HCT116 (cell line): ENCODE results near the gene SLC36A2. TPM values are rescaled to one million over a fixed set of nuclear protein-coding genes. Genes with fewer than 3 reads are reported as not detected.

ENCODE experiments used
- ATAC-seq: fragments of 200-7000 bp; cut with Tn5 transposase; 2 replicates; pipeline ENCODE4 v1.9.1; 2020; ENCODE audit warnings: mild to moderate bottlenecking, moderate library complexity
- BruUV-seq: library from RNA; stranded (reverse); fragments of 400-500 nt; replicated peaks from 2 replicates; lab custom pipeline; 2021; lab: Mats Ljungman, UMichigan
- CTCF ChIA-PET: fragments of 300-600 bp; sonication (Branson Sonifier 250); formaldehyde crosslinking; loops from one replicate; lab custom pipeline; 2021; ENCODE audit warnings: antibody characterized with exemption; lab: Charles Lee
- POLR2A ChIA-PET: fragments of 300-600, 350-600 bp; sonication (Branson Sonifier 250); formaldehyde crosslinking; loops from one replicate; lab custom pipeline; 2021; ENCODE audit warnings: antibody characterized with exemption; lab: Charles Lee
- RAD21 ChIA-PET, 2 experiments: fragments of 300-600 bp; sonication (Branson Sonifier 250); formaldehyde crosslinking; loops; one replicate each; lab custom pipeline; 2023; ENCODE audit warnings: low total read pairs in 2 of 2; ENCODE audit not compliant: uncharacterized antibody in 2 of 2, unreplicated experiment in 2 of 2, low non-redundant PET in 1 of 2; lab: Charles Lee
- DNase-seq: peaks from one replicate; pipeline ENCODE4 v3.0.0-alpha.2; 2010; ENCODE audit warnings: low read depth, low spot score
- H2AFZ ChIP-seq: fragments of 200-600 bp; shearing (Covaris generic), sonication (generic); 2 replicates; pipeline ENCODE4 v1.6.1; 2017; ENCODE audit warnings: low read depth, mixed run types, mixed read lengths, antibody characterized with exemption, low read length; ENCODE audit not compliant: poor library complexity, severe bottlenecking
- H3K27ac ChIP-seq: 2 replicates; pipeline ENCODE4 v1.5.1; 2012; ENCODE audit warnings: low read depth, low read length
- H3K27me3 ChIP-seq: fragments of 200-600 bp; sonication (generic); 2 replicates; pipeline ENCODE4 v1.6.1; 2016; ENCODE audit warnings: mixed run types, low read length, mixed read lengths; ENCODE audit not compliant: insufficient read depth
- H3K36me3 ChIP-seq, 2 experiments: fragments of 200-500 bp in 1 of 2; fragments of 200-600 bp in 1 of 2; sonication (Bioruptor generic) in 1 of 2; sonication (generic) in 1 of 2; 2 replicates each; pipeline versions ENCODE4 v1.5.1 to v1.6.1; 2014 to 2016; ENCODE audit warnings: low read length in 2 of 2, inconsistent platforms in 1 of 2, mixed read lengths in 1 of 2, mixed run types in 1 of 2; ENCODE audit not compliant: insufficient read depth in 2 of 2, control insufficient read depth in 1 of 2
- H3K4me1 ChIP-seq, 2 experiments: fragments of 200-600 bp in 1 of 2; sonication (generic) in 1 of 2; 2 replicates each; pipeline versions ENCODE4 v1.5.1 to v1.6.1; 2012 to 2017; ENCODE audit warnings: low read length in 2 of 2, inconsistent platforms in 1 of 2, mild to moderate bottlenecking in 1 of 2, mixed read lengths in 1 of 2, mixed run types in 1 of 2, moderate library complexity in 1 of 2; ENCODE audit not compliant: insufficient read depth in 2 of 2, control insufficient read depth in 1 of 2
- H3K4me2 ChIP-seq: fragments of 200-600 bp; sonication (generic); 2 replicates; pipeline ENCODE4 v1.6.1; 2017; ENCODE audit warnings: mixed run types, low read length, mixed read lengths
- H3K4me3 ChIP-seq, 2 experiments: fragments of 200-600 bp in 1 of 2; sonication (generic) in 1 of 2; replicated peaks in 1 of 2; 2 replicates each; pipeline ENCODE4 v1.5.1; 2011 to 2016; ENCODE audit warnings: low read length in 2 of 2, control low read depth in 1 of 2, low read depth in 1 of 2, mild to moderate bottlenecking in 1 of 2, mixed read lengths in 1 of 2, mixed run types in 1 of 2
- H3K79me2 ChIP-seq: fragments of 200-600 bp; sonication (generic); 2 replicates; pipeline ENCODE4 v1.6.1; 2017; ENCODE audit warnings: mild to moderate bottlenecking, mixed run types, low read length, moderate library complexity, mixed read lengths; ENCODE audit not compliant: insufficient read depth
- H3K9ac ChIP-seq: fragments of 200-600 bp; sonication (generic); 2 replicates; pipeline ENCODE4 v1.6.1; 2016; ENCODE audit warnings: low read length, mixed read lengths
- H3K9me2 ChIP-seq: fragments of 200-600 bp; sonication (generic), shearing (Covaris generic); 2 replicates; pipeline ENCODE4 v1.6.1; 2017; ENCODE audit warnings: mixed run types, mild to moderate bottlenecking, moderate library complexity; ENCODE audit not compliant: insufficient read depth
- H3K9me3 ChIP-seq, 2 experiments: fragments of 200-500 bp in 1 of 2; fragments of 200-600 bp in 1 of 2; sonication (Bioruptor generic) in 1 of 2; sonication (generic) in 1 of 2; 2 replicates each; pipeline ENCODE4 v1.6.1; 2014 to 2017; ENCODE audit warnings: low read length in 2 of 2, mixed read lengths in 2 of 2, inconsistent platforms in 1 of 2, low read depth in 1 of 2, mild to moderate bottlenecking in 1 of 2, mixed run types in 1 of 2, moderate library complexity in 1 of 2; ENCODE audit not compliant: control insufficient read depth in 1 of 2, insufficient read depth in 1 of 2
- H4K20me1 ChIP-seq: fragments of 200-600 bp; sonication (generic), shearing (Covaris generic); 2 replicates; pipeline ENCODE4 v1.6.1; 2017; ENCODE audit warnings: mixed run types, mild to moderate bottlenecking, moderate library complexity; ENCODE audit not compliant: insufficient read depth
- CBX3 ChIP-seq: IDR thresholded peaks from 2 replicates; pipeline ENCODE4 v1.6.1; 2012; ENCODE audit warnings: low read depth
- CEBPB ChIP-seq: IDR thresholded peaks from 2 replicates; pipeline ENCODE4 v1.6.1; 2012; ENCODE audit warnings: low read depth
- EGR1 ChIP-seq: IDR thresholded peaks from 2 replicates; pipeline ENCODE4 v1.6.1; 2012; ENCODE audit warnings: low read depth
- ELF1 ChIP-seq: IDR thresholded peaks from 2 replicates; pipeline ENCODE4 v1.6.1; 2012; ENCODE audit warnings: low read depth, borderline replicate concordance
- EZH2 ChIP-seq: fragments of 200-600 bp; sonication (generic); IDR thresholded peaks from 2 replicates; pipeline ENCODE4 v1.6.1; 2017; ENCODE audit warnings: antibody characterized with exemption, mixed run types
- EZH2phosphoT487 ChIP-seq: fragments of 200-600 bp; IDR thresholded peaks from 2 replicates; pipeline ENCODE4 v1.6.1; 2018; ENCODE audit warnings: antibody characterized with exemption, borderline replicate concordance
- FOSL1 ChIP-seq: IDR thresholded peaks from 2 replicates; pipeline ENCODE4 v1.6.1; 2012; ENCODE audit warnings: low read depth
- JUND ChIP-seq: IDR thresholded peaks from 2 replicates; pipeline ENCODE4 v1.6.1; 2012
- POLR2A ChIP-seq: IDR thresholded peaks from 2 replicates; pipeline ENCODE4 v1.7.0; 2011; ENCODE audit warnings: borderline replicate concordance; ENCODE audit not compliant: insufficient read depth, insufficient read length; ENCODE audit errors: extremely low read depth
- POLR2AphosphoS5 ChIP-seq: IDR thresholded peaks from 2 replicates; pipeline ENCODE4 v1.6.1; 2011; ENCODE audit warnings: mild to moderate bottlenecking, low read depth, low read length, moderate library complexity
- RAD21 ChIP-seq: IDR thresholded peaks from 2 replicates; pipeline ENCODE4 v1.6.1; 2012; ENCODE audit warnings: low read depth, mild to moderate bottlenecking
- SIN3A ChIP-seq: IDR thresholded peaks from 2 replicates; pipeline ENCODE4 v1.6.1; 2012; ENCODE audit warnings: low read depth
- SP1 ChIP-seq: IDR thresholded peaks from 2 replicates; pipeline ENCODE4 v1.6.1; 2012; ENCODE audit warnings: low read depth
- SRF ChIP-seq: IDR thresholded peaks from 2 replicates; pipeline ENCODE4 v1.6.1; 2012; ENCODE audit warnings: low read depth
- TCF7L2 ChIP-seq: IDR thresholded peaks from 2 replicates; pipeline ENCODE4 v1.7.0; 2011; ENCODE audit warnings: borderline replicate concordance, inconsistent platforms; ENCODE audit not compliant: insufficient read depth, insufficient read length; ENCODE audit errors: extremely low read depth
- YY1 ChIP-seq: IDR thresholded peaks from 2 replicates; pipeline ENCODE4 v1.6.1; 2011; ENCODE audit warnings: low read length, low read depth, moderate library complexity, mild to moderate bottlenecking; ENCODE audit not compliant: insufficient replicate concordance; ENCODE audit errors: extremely low read depth
- ZFX ChIP-seq: fragments of 450-650 bp; IDR thresholded peaks from 2 replicates; pipeline ENCODE4 v1.6.1; 2017
- ZNF274 ChIP-seq: fragments of 200-500 bp; sonication (Bioruptor generic); IDR thresholded peaks from 2 replicates; pipeline ENCODE4 v1.6.1; 2014; ENCODE audit warnings: mild to moderate bottlenecking, low read depth, low read length, inconsistent platforms
- intact Hi-C: fragments of 100-400 bp; cut with micrococcal nuclease; formaldehyde crosslinking; loops from 2 replicates; pipeline ENCODE4 v1.10.0; 2022
- total RNA-seq: library from RNA; stranded (reverse); gene quantifications from one replicate; pipeline ENCODE4 v1.2.1, GENCODE V29; 2021; ENCODE audit not compliant: unreplicated experiment
- TF ChIP-seq, protein P1 (sequence below): IDR thresholded peaks from 2 replicates; pipeline ENCODE4 v1.6.1; 2012; ENCODE audit warnings: low read depth
- TF ChIP-seq, protein P2 (sequence below): IDR thresholded peaks from 2 replicates; pipeline ENCODE4 v1.6.1; 2012

SLC36A2 gene
- total RNA-seq, 1 experiment from 2014 or later, result not detected

DNA sequence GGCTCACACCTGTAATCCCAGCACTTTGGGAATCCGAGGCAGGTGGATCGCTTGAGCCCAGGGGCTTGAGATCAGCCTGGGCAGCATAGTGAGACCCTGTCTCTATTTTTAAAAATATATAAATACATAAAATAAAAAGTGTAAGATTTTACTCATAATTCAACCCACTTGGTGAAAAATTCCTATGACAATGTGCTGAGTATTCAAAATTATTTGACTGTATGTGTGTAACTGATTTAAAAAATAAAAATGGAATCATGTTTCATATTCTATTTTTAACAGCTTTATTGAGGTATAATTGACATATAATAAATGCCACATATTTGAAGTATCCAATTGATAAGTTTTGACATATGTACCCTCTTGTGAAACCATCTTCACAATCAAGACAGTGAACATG, 71.6 kb downstream of the SLC36A2 start:
- Histone ChIP-seq H3K27me3 (no peaks in the 10 kb centered on the region), H4K20me1 (no peaks in the 10 kb centered on the region), H3K9me3 (no peaks in the 10 kb centered on the region), H3K4me1 (peaks cover 3 to 5% of the 10 kb centered on the region in 2 experiments; a peak in 2 of 4 replicates), H3K79me2 (no peaks in the 10 kb centered on the region), H3K9ac (no peak overlapping the region), H3K36me3 (no peaks in the 10 kb centered on the region), H3K4me2 (no peak overlapping the region), H2AFZ (no peak overlapping the region), H3K9me2 (no peaks in the 10 kb centered on the region), H3K4me3 (no peak overlapping the region), H3K27ac (no peak overlapping the region)
- intact Hi-C loops, result no loop called here
- CTCF ChIA-PET, result no interaction called here
- ATAC-seq (no peak), DNase-seq (no peak)
- no peak for TF ChIP-seq RAD21
- no peak for TF ChIP-seq ZNF274
- TF ChIP-seq, protein P1, sequence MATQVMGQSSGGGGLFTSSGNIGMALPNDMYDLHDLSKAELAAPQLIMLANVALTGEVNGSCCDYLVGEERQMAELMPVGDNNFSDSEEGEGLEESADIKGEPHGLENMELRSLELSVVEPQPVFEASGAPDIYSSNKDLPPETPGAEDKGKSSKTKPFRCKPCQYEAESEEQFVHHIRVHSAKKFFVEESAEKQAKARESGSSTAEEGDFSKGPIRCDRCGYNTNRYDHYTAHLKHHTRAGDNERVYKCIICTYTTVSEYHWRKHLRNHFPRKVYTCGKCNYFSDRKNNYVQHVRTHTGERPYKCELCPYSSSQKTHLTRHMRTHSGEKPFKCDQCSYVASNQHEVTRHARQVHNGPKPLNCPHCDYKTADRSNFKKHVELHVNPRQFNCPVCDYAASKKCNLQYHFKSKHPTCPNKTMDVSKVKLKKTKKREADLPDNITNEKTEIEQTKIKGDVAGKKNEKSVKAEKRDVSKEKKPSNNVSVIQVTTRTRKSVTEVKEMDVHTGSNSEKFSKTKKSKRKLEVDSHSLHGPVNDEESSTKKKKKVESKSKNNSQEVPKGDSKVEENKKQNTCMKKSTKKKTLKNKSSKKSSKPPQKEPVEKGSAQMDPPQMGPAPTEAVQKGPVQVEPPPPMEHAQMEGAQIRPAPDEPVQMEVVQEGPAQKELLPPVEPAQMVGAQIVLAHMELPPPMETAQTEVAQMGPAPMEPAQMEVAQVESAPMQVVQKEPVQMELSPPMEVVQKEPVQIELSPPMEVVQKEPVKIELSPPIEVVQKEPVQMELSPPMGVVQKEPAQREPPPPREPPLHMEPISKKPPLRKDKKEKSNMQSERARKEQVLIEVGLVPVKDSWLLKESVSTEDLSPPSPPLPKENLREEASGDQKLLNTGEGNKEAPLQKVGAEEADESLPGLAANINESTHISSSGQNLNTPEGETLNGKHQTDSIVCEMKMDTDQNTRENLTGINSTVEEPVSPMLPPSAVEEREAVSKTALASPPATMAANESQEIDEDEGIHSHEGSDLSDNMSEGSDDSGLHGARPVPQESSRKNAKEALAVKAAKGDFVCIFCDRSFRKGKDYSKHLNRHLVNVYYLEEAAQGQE, result no peak
- TF ChIP-seq, protein P2, sequence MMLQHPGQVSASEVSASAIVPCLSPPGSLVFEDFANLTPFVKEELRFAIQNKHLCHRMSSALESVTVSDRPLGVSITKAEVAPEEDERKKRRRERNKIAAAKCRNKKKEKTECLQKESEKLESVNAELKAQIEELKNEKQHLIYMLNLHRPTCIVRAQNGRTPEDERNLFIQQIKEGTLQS, result no peak
- no peak for TF ChIP-seq SRF
- no peak for TF ChIP-seq YY1
- TF ChIP-seq FOSL1, result no peak
- TF ChIP-seq POLR2AphosphoS5, result no peak
- no peak for TF ChIP-seq EGR1
- no peak for TF ChIP-seq ELF1
- no peak for TF ChIP-seq SP1
- no peak for TF ChIP-seq CBX3
- TF ChIP-seq SIN3A, result no peak
- no peak for TF ChIP-seq EZH2
- TF ChIP-seq POLR2A, result no peak
- no peak for TF ChIP-seq EZH2phosphoT487
- no peak for TF ChIP-seq JUND
- no peak for TF ChIP-seq ZFX
- no peak for TF ChIP-seq CEBPB
- TF ChIP-seq TCF7L2, result no peak
- RAD21 ChIA-PET, result no interaction called here
- no TSS peak for BruUV-seq
- POLR2A ChIA-PET, result no interaction called here
